ENCODE measurements around the gene RPN1. TPM values are rescaled to one million over a fixed set of nuclear protein-coding genes. Genes with fewer than 3 reads are reported as not detected.

The RPN1 gene
- total RNA-seq, 1 donor from 2014 or later, result 150 TPM

DNA sequence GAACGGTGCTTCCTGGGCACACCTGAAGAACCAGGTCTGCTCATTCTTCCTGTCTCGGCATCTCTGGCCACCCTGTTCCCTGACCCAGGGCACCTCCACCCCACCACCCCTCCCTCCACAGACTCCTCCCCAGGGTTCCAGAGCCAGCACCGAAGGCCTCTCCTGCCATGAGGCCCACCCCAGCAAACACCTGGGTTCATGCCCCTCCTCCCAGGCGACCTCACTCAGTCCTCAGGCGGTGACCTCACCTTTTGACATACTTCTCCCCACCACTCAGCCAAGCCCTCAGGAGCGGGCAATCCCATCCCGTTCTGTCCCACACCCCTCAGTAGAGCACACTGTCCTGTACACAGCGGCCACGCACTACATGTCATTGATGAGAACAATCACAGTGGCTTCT is 72.3 kb downstream of the RPN1 start:
- DNase-seq, result no peak

DNA sequence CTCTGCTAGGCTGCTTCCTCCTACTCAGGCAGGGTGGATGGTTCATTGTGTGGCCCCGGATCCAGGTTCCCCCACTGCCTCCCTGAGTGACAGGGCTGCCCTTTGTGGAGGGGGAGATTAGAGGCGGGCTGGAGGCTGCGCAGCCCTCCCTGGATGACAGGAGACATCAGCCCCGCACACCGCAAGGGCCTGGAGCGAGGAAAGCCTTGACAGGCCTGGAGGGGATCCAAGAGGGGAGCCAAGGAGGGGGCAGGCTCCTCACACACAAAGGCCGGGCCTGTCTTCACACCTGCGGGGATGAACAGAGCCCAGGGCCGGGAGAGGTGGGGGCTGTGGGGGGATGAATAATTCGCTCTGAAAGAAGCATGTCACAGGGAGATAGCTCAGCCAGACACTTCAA is 72.9 kb downstream of the RPN1 start:
- peak; percentile 59 for DNase-seq

DNA sequence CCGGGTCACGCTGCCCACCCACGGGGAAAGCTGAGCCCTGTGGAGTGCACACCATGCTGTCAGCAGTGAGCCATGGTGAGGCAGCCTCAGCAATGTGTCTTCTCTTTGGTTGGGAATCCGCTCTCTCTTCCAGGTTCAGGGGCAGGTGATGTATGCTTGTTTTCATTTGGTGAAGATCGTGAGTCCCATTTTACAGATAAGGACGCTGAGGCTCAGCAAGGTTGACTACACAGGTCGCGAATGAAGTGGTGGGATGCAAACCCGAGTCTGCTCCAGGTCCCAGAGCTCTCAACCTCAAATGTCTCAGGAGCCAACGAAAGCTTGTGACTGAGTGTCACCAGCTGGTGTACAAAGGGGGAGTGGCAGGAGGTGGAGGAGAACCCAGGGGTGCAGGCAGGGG is 74.3 kb downstream of the RPN1 start:
- DNase-seq, result no peak

DNA sequence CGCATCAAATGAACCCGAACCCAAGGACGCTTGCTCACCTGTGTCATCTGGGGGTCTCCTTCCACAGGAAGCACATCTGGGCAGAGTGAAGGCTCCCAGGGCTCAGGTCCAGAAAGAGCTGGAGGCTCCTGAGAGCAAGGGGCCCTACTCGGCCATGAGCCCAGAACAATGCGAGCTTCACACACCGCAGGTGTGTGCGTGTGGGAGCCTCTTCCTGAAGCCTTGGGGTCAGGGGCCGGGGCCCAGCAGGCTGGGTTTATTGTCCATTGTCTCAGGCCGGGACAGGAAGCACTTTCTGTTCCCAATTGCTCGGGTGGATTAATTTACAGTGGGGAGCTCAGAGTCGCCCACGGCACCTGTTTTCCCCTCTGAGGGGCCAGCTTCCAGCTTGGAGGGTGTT is 74.8 kb downstream of the RPN1 start:
- DNase-seq, result peak; percentile 32

DNA sequence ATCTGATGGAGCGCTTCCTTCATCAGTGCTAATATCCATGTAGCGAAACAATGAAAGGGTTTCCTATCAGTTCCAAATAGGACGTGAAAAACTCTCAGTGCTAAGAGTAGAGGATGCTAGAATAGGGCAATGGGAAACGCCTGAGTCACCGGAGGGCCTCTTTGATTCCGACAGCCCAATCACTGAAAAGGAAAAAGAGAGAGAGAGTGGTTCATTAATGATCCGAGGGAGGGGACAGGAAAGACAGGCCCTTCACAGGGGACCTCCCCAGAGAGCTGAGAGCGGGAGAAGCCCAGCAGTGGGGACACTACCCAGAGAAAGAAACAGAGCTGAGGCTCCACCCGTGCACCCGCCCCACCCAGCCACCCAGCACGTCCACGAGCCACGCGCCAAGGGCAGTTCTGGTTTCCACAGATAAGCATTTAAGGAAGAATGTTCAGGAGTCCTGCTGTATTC is 76.9 kb downstream of the RPN1 start:
- DNase-seq, result no peak

DNA sequence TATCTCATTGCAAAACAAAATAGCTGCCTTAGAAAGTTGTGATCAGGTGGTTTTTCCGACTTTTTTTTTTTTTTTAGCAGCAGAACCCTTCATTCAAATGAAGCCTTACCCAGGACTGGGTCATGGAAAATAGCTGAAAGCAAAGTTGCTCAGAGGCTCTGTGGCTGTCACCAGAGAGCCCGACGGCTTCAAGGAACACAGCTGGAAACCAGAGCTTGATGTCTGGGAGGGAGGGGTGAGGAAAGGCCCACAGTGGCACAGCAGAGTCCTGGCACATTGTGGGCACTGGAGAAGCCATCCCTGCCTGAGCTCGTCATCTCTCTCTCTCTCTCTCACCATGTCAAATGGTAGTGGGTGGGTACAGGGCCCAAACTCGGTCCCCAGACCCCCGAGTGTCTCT is 77.5 kb downstream of the RPN1 start:
- no peak for DNase-seq

- DNase-seq, result no peak
Measured at GRCh38 chr3:128572644-128573105, 77.9 kb downstream of the RPN1 start.

GRCh38 chr3:128572013-128572412 is 78.6 kb downstream of the RPN1 start:
- DNase-seq, result no peak

Other genes with a start within 250 kb of the RPN1 start
- gene DNAJB8, start 183.9 kb downstream of the RPN1 start, total RNA-seq, result not detected
- 6.3 TPM for gene GATA2, start 157.6 kb downstream of the RPN1 start, total RNA-seq
- gene RAB7A, start 75.4 kb upstream of the RPN1 start, total RNA-seq, result 53.4 TPM
- gene ACAD9, start 228.8 kb upstream of the RPN1 start, total RNA-seq, result 36.7 TPM

All from tongue (tissue), 2 donors.